Measurements from ENCODE around the gene TECTA.
"Not testable (repeated sequence)": the region's sequence is repeated elsewhere in the genome, so short reads cannot be mapped to it uniquely, and the experiment has no call there.

TECTA gene

DNA sequence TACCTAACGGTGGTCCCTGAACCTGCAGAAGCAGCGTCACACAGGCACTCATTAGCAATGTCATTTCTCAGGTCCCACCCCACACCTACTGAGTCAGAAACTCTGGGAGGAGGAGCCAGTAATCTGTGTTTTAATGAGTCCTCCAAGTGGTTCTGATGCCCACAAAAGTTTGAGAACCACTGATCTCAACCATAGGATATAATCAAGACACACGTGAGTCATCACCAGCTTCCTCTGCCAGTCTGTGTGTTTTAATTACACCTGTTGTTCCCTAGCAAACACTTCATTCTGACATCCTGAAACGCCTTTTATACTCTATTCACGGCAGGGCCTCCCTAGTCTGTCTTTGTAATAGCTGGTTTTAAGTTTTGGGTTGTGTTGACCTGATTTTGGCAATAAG is 5.8 kb downstream of the TECTA start:
- peaks cover 19% of the 10 kb centered on the region for H3K27me3 Mint-ChIP-seq (ENCODE audit: low read depth)
- DNase-seq (ENCODE audit: low spot score), result no peak
- H3K4me3 Mint-ChIP-seq, result no peak overlapping the region
- no peaks in the 10 kb centered on the region for H3K9me3 Mint-ChIP-seq
- no peak overlapping the region for H3K27ac Mint-ChIP-seq
- no peaks in the 10 kb centered on the region for H3K36me3 Mint-ChIP-seq (ENCODE audit: low read depth)
- no peaks in the 10 kb centered on the region for H3K4me1 Mint-ChIP-seq (ENCODE audit: low read depth)

DNA sequence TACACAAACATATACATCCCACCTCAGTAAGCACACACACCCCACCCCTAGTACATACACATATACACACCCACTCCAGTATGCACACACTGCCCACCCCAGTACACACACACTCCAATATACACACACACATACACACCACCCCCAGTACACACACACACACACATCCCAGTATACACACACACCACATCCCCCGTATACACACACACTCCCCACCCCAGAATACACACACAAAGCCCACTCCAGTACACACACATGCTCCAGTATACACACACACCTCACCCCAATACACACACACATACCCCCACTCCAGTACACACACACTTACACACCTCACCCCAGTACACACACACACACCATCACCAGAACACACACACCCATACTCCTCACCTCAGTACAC is 7.4 kb downstream of the TECTA start:
- Mint-ChIP-seq H3K4me1 (ENCODE audit: low read depth) (peaks cover 1% of the 10 kb centered on the region), H3K9me3 (no peaks in the 10 kb centered on the region), H3K36me3 (ENCODE audit: low read depth) (no peaks in the 10 kb centered on the region), H3K4me3 (no peak overlapping the region), H3K27me3 (ENCODE audit: low read depth) (peaks cover 19% of the 10 kb centered on the region), H3K27ac (no peak overlapping the region)
- DNase-seq (ENCODE audit: low spot score), result no peak

DNA sequence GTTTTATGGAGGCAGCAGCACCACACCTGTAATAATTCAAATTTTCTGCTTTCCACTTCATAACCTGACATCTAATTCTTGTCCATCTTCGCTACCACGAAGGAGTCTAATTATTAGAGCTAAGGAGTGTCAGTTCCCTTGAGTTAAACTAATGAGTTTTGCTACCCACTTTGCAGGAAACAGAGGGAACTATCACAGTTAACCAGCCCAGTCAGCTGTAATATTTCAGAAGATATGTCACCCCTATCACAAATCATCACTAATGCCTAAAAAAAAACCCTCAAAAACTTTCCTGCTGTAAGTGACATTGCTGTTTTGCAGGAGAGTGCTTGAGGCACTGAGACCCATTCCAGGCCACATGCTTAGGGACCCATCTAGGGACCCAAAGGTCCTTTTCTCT is 8.4 kb downstream of the TECTA start:
- no peak for DNase-seq (ENCODE audit: low spot score)
- H3K4me3 Mint-ChIP-seq, result no peak overlapping the region
- H3K36me3 Mint-ChIP-seq (ENCODE audit: low read depth), result no peaks in the 10 kb centered on the region
- peaks cover 19% of the 10 kb centered on the region for H3K27me3 Mint-ChIP-seq (ENCODE audit: low read depth)
- H3K4me1 Mint-ChIP-seq (ENCODE audit: low read depth), result peaks cover 1% of the 10 kb centered on the region
- no peak overlapping the region for H3K27ac Mint-ChIP-seq
- H3K9me3 Mint-ChIP-seq, result no peaks in the 10 kb centered on the region

DNA sequence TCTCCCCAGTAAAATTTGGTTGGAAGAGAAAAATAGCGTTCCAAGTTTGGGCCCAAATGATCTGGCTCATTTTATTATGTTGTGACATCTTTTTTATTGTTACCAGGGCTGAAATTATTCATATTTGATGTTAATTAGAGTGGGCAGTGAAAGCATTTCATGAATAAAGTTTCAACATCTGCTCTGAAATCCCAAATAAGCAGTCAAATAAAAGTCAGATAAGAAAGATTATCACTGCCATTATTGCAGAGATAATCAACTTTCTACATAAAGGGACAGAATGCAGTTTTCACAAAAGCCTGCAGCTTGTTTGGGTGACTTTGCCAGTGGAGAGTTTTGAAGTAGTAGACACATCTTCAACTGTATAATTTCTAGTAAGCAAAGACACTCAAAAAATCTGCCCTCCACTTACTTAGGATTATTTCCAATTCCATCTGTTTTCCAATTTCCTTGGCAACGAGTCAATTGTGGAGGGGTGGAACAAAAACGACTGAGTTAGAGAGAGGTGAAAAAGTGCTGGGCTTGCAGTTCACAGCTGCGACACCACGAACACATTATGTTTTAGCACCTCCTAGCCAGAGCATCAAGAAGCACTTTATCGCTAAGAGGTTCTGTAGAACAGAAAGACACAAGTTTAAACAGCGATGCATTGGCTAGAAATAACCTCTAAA is 9.0 kb downstream of the TECTA start:
- Mint-ChIP-seq H3K4me1 (ENCODE audit: low read depth) (peaks cover 1% of the 10 kb centered on the region), H3K36me3 (ENCODE audit: low read depth) (no peaks in the 10 kb centered on the region), H3K4me3 (no peak overlapping the region), H3K27me3 (ENCODE audit: low read depth) (peaks cover 19% of the 10 kb centered on the region), H3K27ac (no peak overlapping the region), H3K9me3 (no peaks in the 10 kb centered on the region)
- DNase-seq (ENCODE audit: low spot score), result no peak

DNA sequence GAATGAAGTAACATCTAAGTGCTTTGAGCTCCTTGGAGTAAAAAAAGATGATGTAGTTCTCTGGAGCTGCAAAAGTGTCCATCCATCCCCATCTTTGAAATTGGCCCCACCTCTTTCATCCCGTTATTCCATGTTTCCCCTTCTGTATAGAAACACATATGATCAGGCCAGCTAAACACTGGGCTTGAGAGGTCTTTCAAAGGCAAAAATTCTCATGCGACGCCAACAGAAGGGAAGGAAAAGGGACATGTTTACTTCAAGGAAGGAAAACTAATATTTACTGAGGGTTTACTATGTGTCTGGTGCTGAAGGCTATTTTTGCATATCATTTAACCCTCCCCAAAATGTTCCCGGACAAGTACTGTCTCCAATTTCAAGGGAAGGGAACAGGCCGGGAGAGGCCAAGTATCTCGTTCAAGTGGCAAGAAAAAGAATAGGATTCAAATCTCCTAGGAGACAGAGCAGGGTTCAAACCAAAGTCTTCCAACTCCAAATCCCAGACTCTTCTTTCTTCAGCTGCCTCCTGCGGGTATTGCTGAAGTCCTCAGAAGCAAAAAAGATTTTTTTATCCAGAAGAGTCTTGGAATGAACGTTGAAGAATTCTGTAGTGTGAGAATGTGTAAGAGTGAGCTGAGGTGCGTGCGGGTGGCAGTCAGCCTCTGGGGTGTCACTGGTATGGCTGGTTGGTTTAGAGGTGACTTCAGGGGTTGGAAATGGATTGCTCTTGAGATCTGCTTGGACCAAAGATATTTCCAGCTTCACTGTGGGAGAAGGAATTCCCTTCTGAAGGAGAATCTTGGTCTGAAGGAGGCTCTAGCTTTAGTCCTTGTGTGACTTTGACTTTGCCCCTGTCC is 10.1 kb downstream of the TECTA start:
- H3K4me3 Mint-ChIP-seq, result no peak overlapping the region
- DNase-seq (ENCODE audit: low spot score), result no peak
- no peaks in the 10 kb centered on the region for H3K36me3 Mint-ChIP-seq (ENCODE audit: low read depth)
- peaks cover 1% of the 10 kb centered on the region for H3K4me1 Mint-ChIP-seq (ENCODE audit: low read depth)
- H3K9me3 Mint-ChIP-seq, result no peaks in the 10 kb centered on the region
- peaks cover 19% of the 10 kb centered on the region for H3K27me3 Mint-ChIP-seq (ENCODE audit: low read depth)
- H3K27ac Mint-ChIP-seq, result no peak overlapping the region

DNA sequence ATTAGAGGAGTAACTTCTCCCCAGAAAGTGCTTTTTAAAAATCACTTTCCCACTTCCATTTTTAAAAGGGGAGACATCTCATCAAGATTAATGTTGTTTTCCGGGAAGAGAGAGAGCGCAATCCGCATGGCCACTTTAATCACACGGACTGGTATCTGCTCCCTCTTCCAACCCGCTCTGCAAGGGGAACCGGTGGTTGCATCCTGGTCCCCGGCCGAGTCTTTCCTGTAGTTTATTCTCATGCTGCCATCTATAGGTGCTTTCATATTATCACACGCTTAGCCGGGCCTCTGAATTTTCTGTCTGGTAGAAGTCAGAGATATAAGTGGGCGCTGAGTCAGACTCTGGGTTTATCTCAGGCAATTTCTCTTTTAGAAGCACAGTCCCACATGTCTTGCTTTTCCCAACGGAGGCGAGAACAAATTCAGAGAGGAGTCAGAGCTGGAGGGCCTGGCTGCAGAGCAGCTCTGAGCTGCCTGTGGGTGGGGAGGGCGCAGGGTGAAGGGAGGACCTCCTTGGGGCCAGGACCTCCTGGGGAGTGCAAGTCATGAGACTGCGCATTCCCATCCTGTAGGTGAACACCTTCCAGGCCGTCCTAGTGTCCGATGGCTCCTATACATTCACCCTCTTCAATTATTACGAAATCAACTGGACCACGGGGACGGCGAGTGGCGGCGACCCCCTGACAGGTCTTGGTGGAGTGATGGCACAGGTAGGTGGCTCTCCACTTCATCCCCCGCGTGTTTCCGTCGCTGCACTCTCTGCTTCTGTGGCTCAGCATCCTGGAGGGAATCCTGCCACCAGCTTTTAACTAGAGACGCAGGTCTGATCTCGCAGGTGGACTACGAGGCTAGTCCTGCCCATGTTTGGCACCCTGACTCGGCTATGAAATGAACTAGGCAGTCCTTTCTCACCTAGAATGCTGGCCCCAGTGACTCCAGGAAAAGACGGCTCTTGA is 11.7 kb downstream of the TECTA start:
- H3K36me3 Mint-ChIP-seq (ENCODE audit: low read depth), result no peaks in the 10 kb centered on the region
- peak; percentile 31 for DNase-seq (ENCODE audit: low spot score)
- no peak overlapping the region for H3K27ac Mint-ChIP-seq
- no peak overlapping the region for H3K4me3 Mint-ChIP-seq
- H3K9me3 Mint-ChIP-seq, result no peaks in the 10 kb centered on the region
- peaks cover 19% of the 10 kb centered on the region for H3K27me3 Mint-ChIP-seq (ENCODE audit: low read depth)
- peaks cover 1% of the 10 kb centered on the region for H3K4me1 Mint-ChIP-seq (ENCODE audit: low read depth)

DNA sequence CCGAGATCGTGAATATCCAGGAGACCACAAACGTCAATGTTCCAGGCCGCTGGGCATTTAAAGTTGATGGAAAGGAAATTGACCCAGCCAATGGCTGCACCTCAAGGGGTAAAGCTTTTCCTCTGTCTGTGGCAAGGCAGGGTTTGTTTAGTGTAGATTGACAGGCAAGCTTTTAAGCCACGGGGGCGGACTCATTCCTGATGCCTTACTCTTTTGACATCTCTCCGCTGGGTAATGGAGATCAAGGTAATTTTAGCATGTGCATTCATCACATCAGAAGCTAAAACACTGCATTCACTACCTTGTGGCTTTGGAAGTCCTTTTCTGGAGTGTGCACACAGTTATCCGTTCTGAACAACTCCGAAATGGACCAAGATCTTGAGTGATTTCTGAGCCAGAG is 12.6 kb downstream of the TECTA start:
- peaks cover 19% of the 10 kb centered on the region for H3K27me3 Mint-ChIP-seq (ENCODE audit: low read depth)
- H3K27ac Mint-ChIP-seq, result no peak overlapping the region
- peaks cover 1% of the 10 kb centered on the region for H3K4me1 Mint-ChIP-seq (ENCODE audit: low read depth)
- no peak overlapping the region for H3K4me3 Mint-ChIP-seq
- no peak for DNase-seq (ENCODE audit: low spot score)
- no peaks in the 10 kb centered on the region for H3K9me3 Mint-ChIP-seq
- no peaks in the 10 kb centered on the region for H3K36me3 Mint-ChIP-seq (ENCODE audit: low read depth)

DNA sequence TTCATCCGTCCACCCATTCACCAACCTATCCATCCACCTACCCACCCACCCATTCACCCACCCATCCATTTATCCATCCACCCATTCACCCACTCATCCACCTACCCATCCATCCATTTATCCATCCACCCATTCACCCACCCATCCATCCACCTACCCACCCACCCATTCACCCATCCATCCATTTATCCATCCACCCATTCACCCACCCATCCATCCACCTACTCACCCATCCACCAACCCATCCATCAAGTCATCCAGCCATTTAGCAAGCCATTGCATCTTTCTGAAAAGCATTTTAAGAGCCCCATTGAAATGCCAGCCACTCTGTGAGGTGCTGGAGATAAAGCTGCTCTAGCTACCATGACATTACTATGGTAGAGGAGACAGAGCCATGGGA is 14.0 kb downstream of the TECTA start:
- H3K36me3 Mint-ChIP-seq (ENCODE audit: low read depth), result not testable (repeated sequence)
- peaks cover 19% of the 10 kb centered on the region for H3K27me3 Mint-ChIP-seq (ENCODE audit: low read depth)

DNA sequence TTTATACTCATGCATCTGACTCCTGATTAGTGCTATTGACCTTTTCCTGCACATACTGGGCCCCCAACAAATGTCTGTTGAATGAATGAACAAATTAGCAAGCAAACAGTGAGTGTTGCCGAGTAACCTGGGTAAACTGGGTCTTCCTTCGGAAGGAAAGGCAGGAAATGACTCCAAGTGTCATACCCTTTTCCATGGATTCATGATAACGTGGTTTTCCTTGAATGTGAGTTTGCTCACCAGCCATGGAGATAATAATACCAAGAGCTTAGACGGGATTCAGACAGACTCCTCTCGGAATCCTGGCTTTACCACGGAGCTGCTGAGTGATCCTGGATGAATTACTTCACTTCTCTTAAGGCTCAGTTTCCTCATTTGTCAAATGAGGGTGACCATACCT is 16.7 kb downstream of the TECTA start:
- DNase-seq (ENCODE audit: low spot score), result no peak
- Mint-ChIP-seq H3K27ac (no peak overlapping the region), H3K36me3 (ENCODE audit: low read depth) (no peaks in the 10 kb centered on the region), H3K27me3 (ENCODE audit: low read depth) (no peaks in the 10 kb centered on the region), H3K9me3 (peaks cover 4% of the 10 kb centered on the region), H3K4me1 (ENCODE audit: low read depth) (no peaks in the 10 kb centered on the region), H3K4me3 (no peak overlapping the region)

More for the DNA sequence above, 14.0 kb downstream of the TECTA start:
- DNase-seq (ENCODE audit: low spot score); H3K4me3 Mint-ChIP-seq; H3K9me3 Mint-ChIP-seq; H3K27ac Mint-ChIP-seq; H3K4me1 Mint-ChIP-seq (ENCODE audit: low read depth): not testable (repeated sequence)

DNA sequence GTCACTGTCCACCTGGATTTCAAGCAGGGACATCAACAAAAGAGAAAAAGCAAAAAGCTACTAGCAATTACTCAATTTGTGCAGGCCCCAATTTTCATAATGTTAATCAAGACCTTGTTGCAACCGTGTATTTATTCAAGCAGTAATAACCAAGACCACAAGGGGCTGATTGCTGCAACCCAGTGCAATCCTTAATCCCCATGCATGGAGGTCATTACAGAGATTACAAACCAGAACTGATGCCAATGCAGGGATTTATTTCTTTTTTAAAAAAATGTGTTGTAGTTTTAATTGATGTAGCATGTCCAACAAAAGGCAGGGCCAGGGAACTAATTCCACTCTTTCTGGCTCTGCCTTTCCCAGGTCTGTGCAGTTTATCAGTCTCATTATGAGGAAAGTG is 18.4 kb downstream of the TECTA start:
- no peaks in the 10 kb centered on the region for H3K36me3 Mint-ChIP-seq (ENCODE audit: low read depth)
- H3K4me1 Mint-ChIP-seq (ENCODE audit: low read depth), result no peaks in the 10 kb centered on the region
- H3K27me3 Mint-ChIP-seq (ENCODE audit: low read depth), result no peaks in the 10 kb centered on the region
- no peak overlapping the region for H3K27ac Mint-ChIP-seq
- H3K4me3 Mint-ChIP-seq, result no peak overlapping the region
- no peak for DNase-seq (ENCODE audit: low spot score)
- H3K9me3 Mint-ChIP-seq, result peaks cover 8% of the 10 kb centered on the region

DNA sequence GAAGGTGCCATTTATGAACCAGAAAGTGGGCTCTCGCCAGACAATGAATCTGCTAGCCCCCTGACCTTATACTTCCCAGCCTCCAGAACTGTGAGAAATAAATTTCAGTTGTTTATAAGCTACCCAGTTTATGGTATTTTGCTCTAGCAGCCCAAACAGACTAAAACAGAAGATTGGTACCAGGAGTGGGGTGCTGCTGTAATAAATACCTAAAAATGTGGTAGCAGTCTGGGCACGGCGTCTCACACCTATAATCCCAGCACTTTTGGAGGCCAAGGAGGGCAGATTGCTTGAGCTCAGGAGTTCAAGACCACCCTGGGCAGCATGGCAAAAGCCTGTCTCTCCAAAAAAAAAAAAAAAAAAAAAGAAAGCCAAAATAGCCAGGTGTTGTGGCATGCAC is 21.3 kb downstream of the TECTA start:
- no peak for DNase-seq (ENCODE audit: low spot score)
- no peaks in the 10 kb centered on the region for H3K36me3 Mint-ChIP-seq (ENCODE audit: low read depth)
- peaks cover 8% of the 10 kb centered on the region for H3K9me3 Mint-ChIP-seq
- H3K4me1 Mint-ChIP-seq (ENCODE audit: low read depth), result no peaks in the 10 kb centered on the region
- no peak overlapping the region for H3K4me3 Mint-ChIP-seq
- no peaks in the 10 kb centered on the region for H3K27me3 Mint-ChIP-seq (ENCODE audit: low read depth)
- no peak overlapping the region for H3K27ac Mint-ChIP-seq

DNA sequence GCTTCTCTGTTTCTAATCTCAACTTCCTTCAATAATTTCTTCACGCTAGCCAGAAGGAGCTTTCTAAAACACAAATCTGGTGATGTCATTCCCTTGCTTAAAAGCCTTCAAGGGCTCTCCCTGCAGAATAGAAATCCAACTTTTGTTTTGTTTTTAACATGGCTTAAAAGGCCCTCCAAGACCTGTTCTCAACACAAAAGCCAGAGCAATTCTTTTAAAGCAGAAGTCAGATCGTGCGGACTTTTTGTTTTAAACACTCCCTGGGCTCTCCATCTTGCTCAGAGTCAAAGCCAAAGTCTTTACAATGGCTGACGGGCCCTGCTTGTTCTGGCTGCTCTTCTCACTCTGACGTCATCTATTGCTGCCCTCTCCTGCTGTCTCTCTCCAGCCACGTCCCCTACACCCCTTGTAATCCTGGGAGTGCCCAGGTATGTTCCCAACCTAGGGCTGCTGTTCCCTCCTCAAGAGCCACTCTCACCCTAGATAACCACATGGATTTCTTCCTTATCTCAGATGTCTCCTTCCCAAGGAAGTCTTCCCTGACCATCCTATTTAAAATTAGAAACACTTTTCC is 22.5 kb downstream of the TECTA start:
- no peaks in the 10 kb centered on the region for H3K36me3 Mint-ChIP-seq (ENCODE audit: low read depth)
- no peaks in the 10 kb centered on the region for H3K4me1 Mint-ChIP-seq (ENCODE audit: low read depth)
- no peak for DNase-seq (ENCODE audit: low spot score)
- H3K4me3 Mint-ChIP-seq, result no peak overlapping the region
- peaks cover 8% of the 10 kb centered on the region for H3K9me3 Mint-ChIP-seq
- H3K27me3 Mint-ChIP-seq (ENCODE audit: low read depth), result no peaks in the 10 kb centered on the region
- no peak overlapping the region for H3K27ac Mint-ChIP-seq

DNA sequence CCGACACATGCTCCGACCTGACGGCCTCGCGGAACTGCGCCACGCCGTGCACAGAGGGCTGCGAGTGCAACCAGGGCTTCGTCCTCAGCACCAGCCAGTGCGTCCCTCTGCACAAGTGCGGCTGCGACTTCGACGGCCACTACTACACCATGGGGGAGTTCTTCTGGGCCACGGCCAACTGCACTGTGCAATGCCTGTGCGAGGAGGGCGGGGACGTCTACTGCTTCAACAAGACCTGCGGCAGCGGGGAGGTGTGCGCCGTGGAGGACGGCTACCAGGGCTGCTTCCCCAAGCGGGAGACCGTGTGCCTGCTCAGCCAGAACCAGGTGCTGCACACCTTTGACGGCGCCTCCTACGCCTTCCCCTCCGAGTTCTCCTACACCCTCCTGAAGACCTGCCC is 26.8 kb downstream of the TECTA start:
- no peaks in the 10 kb centered on the region for H3K36me3 Mint-ChIP-seq (ENCODE audit: low read depth)
- no peaks in the 10 kb centered on the region for H3K27me3 Mint-ChIP-seq (ENCODE audit: low read depth)
- peaks cover 3% of the 10 kb centered on the region for H3K9me3 Mint-ChIP-seq
- DNase-seq (ENCODE audit: low spot score), result no peak
- H3K4me3 Mint-ChIP-seq, result no peak overlapping the region
- H3K4me1 Mint-ChIP-seq (ENCODE audit: low read depth), result no peaks in the 10 kb centered on the region
- no peak overlapping the region for H3K27ac Mint-ChIP-seq

Data from T-helper 2 cell treated with Interferon-gamma antibody and Interleukin-4, amounts not matched to agents 5 μg/mL and 100 μg/mL, for 36 hours (primary cell).